ENCODE measurements around the gene MR1.

Gene MR1

DNA sequence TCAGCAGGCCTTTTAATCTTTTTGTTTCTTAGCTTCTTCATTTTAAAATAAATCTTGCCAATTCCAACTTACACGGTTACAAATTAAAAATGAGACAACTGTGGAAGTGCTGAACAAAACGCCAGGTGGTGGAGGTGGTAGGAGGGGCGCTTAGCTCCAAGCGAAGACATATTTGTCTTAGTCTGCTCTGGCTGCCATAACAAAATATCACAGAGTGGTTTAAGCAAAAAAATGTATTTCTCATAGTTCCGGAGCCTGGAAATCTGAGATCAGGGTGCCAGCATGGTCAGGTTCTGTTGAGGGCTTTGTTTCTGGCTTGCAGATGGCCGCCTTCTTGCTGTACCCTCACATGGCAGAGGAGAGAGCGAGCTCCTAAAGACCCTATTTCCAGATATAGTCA, 69.6 kb downstream of the MR1 start:
- no peak overlapping the region for H2AFZ ChIP-seq (ENCODE audit: low read length)
- H3K4me3 ChIP-seq (ENCODE audit: low read length, poor library complexity, severe bottlenecking): no peak overlapping the region
- H3F3A ChIP-seq (ENCODE audit: low read depth): no peaks in the 10 kb centered on the region
- no peak overlapping the region for H3K9ac ChIP-seq (ENCODE audit: low read depth, low read length, poor library complexity, severe bottlenecking)
- H3K4me1 ChIP-seq (ENCODE audit: insufficient read depth, low read length, poor library complexity, severe bottlenecking): peaks cover 61% of the 10 kb centered on the region
- TF ChIP-seq, protein P1, sequence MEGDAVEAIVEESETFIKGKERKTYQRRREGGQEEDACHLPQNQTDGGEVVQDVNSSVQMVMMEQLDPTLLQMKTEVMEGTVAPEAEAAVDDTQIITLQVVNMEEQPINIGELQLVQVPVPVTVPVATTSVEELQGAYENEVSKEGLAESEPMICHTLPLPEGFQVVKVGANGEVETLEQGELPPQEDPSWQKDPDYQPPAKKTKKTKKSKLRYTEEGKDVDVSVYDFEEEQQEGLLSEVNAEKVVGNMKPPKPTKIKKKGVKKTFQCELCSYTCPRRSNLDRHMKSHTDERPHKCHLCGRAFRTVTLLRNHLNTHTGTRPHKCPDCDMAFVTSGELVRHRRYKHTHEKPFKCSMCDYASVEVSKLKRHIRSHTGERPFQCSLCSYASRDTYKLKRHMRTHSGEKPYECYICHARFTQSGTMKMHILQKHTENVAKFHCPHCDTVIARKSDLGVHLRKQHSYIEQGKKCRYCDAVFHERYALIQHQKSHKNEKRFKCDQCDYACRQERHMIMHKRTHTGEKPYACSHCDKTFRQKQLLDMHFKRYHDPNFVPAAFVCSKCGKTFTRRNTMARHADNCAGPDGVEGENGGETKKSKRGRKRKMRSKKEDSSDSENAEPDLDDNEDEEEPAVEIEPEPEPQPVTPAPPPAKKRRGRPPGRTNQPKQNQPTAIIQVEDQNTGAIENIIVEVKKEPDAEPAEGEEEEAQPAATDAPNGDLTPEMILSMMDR (conservative IDR thresholded peaks at IDR 0.05; ENCODE audit: low read length): no peak
- TF ChIP-seq EZH2phosphoT487 (IDR thresholded peaks at IDR 0.05; ENCODE audit: borderline replicate concordance): no peak
- peak overlapping the region; percentile 95 for H3K4me2 ChIP-seq (ENCODE audit: low read depth, low read length, poor library complexity, severe bottlenecking)
- H3K36me3 ChIP-seq (ENCODE audit: insufficient read depth, low read length): no peaks in the 10 kb centered on the region
- no peaks in the 10 kb centered on the region for H4K20me1 ChIP-seq (ENCODE audit: insufficient read depth, low read length, poor library complexity, severe bottlenecking)
- no peaks in the 10 kb centered on the region for H3K9me3 ChIP-seq (ENCODE audit: insufficient read depth, low read depth, low read length)
- H3K27me3 ChIP-seq (ENCODE audit: insufficient read depth, low read length, poor library complexity, severe bottlenecking): no peaks in the 10 kb centered on the region
- H3K79me2 ChIP-seq (ENCODE audit: insufficient read depth, low read length): no peaks in the 10 kb centered on the region
- H3K9me2 ChIP-seq (replicated peaks; ENCODE audit: low read depth, low read length): no peaks in the 10 kb centered on the region

DNA sequence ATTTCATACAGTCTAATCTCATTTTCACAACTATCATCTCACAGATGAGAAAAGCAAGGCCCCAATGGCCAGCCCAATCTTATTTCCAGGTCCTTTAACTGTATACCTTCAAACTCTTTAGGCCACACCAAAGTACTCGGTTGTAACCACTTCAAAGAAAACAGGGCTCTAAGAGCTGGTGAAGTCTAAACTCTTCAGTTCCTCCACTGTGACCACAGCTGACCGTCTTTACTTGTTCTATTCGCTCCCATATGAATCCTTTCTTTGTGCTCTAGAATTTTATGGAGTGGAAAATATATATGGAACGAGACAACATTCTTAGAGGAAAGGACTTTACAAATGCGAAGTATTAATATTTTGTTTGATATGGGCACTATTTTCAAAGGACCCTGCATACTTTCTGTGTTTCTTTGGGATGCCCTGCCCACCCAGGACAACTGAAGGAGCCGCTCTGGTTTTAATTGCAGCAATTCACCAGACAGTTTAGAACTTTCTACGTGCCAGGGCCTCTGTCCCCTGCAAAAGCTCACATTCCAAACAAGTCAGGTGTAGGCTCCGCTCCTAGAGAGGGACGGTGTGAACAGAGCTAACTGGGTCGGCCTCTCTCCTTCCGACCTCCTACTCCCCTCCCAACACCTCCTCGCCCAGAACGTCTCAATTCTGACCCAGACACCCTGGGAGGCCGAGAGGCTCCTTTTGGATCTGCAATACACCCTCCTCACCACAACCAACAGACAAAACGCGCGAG, 70.4 kb downstream of the MR1 start:
- Histone ChIP-seq H3K79me2 (ENCODE audit: insufficient read depth, low read length) (no peaks in the 10 kb centered on the region), H3K4me2 (ENCODE audit: low read depth, low read length, poor library complexity, severe bottlenecking) (peak overlapping the region; percentile 95), H3F3A (ENCODE audit: low read depth) (no peaks in the 10 kb centered on the region), H4K20me1 (ENCODE audit: insufficient read depth, low read length, poor library complexity, severe bottlenecking) (no peaks in the 10 kb centered on the region), H3K36me3 (ENCODE audit: insufficient read depth, low read length) (no peaks in the 10 kb centered on the region), H3K27me3 (ENCODE audit: insufficient read depth, low read length, poor library complexity, severe bottlenecking) (no peaks in the 10 kb centered on the region), H3K9me2 (replicated peaks; ENCODE audit: low read depth, low read length) (no peaks in the 10 kb centered on the region), H3K4me3 (ENCODE audit: low read length, poor library complexity, severe bottlenecking) (peak overlapping the region; percentile 89), H3K9ac (ENCODE audit: low read depth, low read length, poor library complexity, severe bottlenecking) (peak overlapping the region; percentile 93), H3K4me1 (ENCODE audit: insufficient read depth, low read length, poor library complexity, severe bottlenecking) (peaks cover 61% of the 10 kb centered on the region), H2AFZ (ENCODE audit: low read length) (peak overlapping the region; percentile 89), H3K9me3 (ENCODE audit: insufficient read depth, low read depth, low read length) (no peaks in the 10 kb centered on the region)
- TF ChIP-seq EZH2phosphoT487 (IDR thresholded peaks at IDR 0.05; ENCODE audit: borderline replicate concordance): no peak
- TF ChIP-seq, protein P1 (conservative IDR thresholded peaks at IDR 0.05; ENCODE audit: low read length): no peak; the same call in 1 of the 2 replicates

DNA sequence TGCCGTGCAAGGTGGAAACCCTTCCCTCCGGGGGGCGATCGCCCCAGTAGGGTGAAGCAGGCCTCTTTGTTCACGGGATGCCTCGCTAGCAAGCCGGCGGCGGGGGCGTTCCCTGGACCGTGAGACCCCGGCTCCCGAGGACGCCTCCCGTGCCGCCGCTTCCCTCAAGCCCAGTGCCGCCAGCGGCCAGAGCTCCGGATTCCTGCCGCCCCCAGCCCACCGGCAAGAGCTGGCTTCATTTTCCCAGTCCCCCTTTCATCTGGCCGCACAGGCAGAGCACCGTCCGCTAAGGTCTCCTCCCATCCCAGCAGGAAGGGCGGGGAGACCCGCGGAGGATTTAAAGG, 71.0 kb downstream of the MR1 start:
- H3K4me2 ChIP-seq (ENCODE audit: low read depth, low read length, poor library complexity, severe bottlenecking): peak overlapping the region; percentile 95
- no peaks in the 10 kb centered on the region for H4K20me1 ChIP-seq (ENCODE audit: insufficient read depth, low read length, poor library complexity, severe bottlenecking)
- no peaks in the 10 kb centered on the region for H3K9me3 ChIP-seq (ENCODE audit: insufficient read depth, low read depth, low read length)
- H3K27me3 ChIP-seq (ENCODE audit: insufficient read depth, low read length, poor library complexity, severe bottlenecking): no peaks in the 10 kb centered on the region
- H3F3A ChIP-seq (ENCODE audit: low read depth): no peaks in the 10 kb centered on the region
- no peak for TF ChIP-seq EZH2phosphoT487 (IDR thresholded peaks at IDR 0.05; ENCODE audit: borderline replicate concordance)
- TF ChIP-seq, protein P1 (conservative IDR thresholded peaks at IDR 0.05; ENCODE audit: low read length): peak; percentile 41; the same call in 1 of the 2 replicates
- no peaks in the 10 kb centered on the region for H3K79me2 ChIP-seq (ENCODE audit: insufficient read depth, low read length)
- no peaks in the 10 kb centered on the region for H3K36me3 ChIP-seq (ENCODE audit: insufficient read depth, low read length)
- peaks cover 56% of the 10 kb centered on the region for H3K4me1 ChIP-seq (ENCODE audit: insufficient read depth, low read length, poor library complexity, severe bottlenecking)
- H3K9ac ChIP-seq (ENCODE audit: low read depth, low read length, poor library complexity, severe bottlenecking): peak overlapping the region; percentile 93
- H3K4me3 ChIP-seq (ENCODE audit: low read length, poor library complexity, severe bottlenecking): peak overlapping the region; percentile 89
- H3K9me2 ChIP-seq (replicated peaks; ENCODE audit: low read depth, low read length): no peaks in the 10 kb centered on the region
- H2AFZ ChIP-seq (ENCODE audit: low read length): peak overlapping the region; percentile 89
